HepG2 (cell line): ENCODE measurements around the gene TRMT6. TPM values are rescaled to one million over a fixed set of nuclear protein-coding genes. Genes with fewer than 3 reads are reported as not detected.

ENCODE experiments used
- ATAC-seq: fragments of 200-7000 bp; cut with Tn5 transposase; 3 replicates; pipeline ENCODE4 v1.9.1; 2020; ENCODE audit warnings: mild to moderate bottlenecking, moderate library complexity
- Bru-seq: library from RNA; stranded (reverse); fragments of 400-500 nt; gene quantifications from one replicate; lab custom pipeline; 2021; lab: Mats Ljungman, UMichigan
- BruChase-seq, 2 experiments: library from RNA; stranded (reverse); fragments of 400-500 nt; gene quantifications; one replicate each; lab custom pipeline; 2021; lab: Mats Ljungman, UMichigan
- BruUV-seq: library from RNA; stranded (reverse); fragments of 400-500 nt; replicated peaks from 2 replicates; lab custom pipeline; 2021; lab: Mats Ljungman, UMichigan
- CTCF ChIA-PET: fragments of 300-600 bp; formaldehyde crosslinking; extraction: SDS; loops from one replicate; lab custom pipeline; 2021; ENCODE audit warnings: low total read pairs, inconsistent platforms, low intra/inter-chr PET ratio; lab: Yijun Ruan, JAX
- POLR2A ChIA-PET: fragments of 350-600 bp; sonication (Branson Sonifier 250); formaldehyde crosslinking; loops from one replicate; lab custom pipeline; 2020; ENCODE audit warnings: antibody characterized with exemption, inconsistent platforms; lab: Yijun Ruan, JAX
- DNase-seq: peaks from one replicate; pipeline ENCODE4 v3.0.0-alpha.2; 2015; ENCODE audit warnings: low spot score
- FAIRE-seq: peaks from 3 replicates; lab custom pipeline; 2011; peaks lifted over from hg19 to GRCh38; lab: Jason Lieb, UNC
- H2AFZ ChIP-seq: one replicate; pipeline ENCODE4 v1.6.1; 2011; ENCODE audit warnings: low read length, inconsistent platforms
- H3K27ac ChIP-seq: fragments of 300-600 bp; 3 replicates; pipeline ENCODE4 v1.8.0; 2011; ENCODE audit warnings: mixed run types, mild to moderate bottlenecking, mixed read lengths, low read length, inconsistent platforms; ENCODE audit not compliant: insufficient read depth; ENCODE audit errors: extremely low read length
- H3K27me3 ChIP-seq, 2 experiments: fragments of 200-600 bp in 1 of 2; 2 replicates in 1 of 2; 3 replicates in 1 of 2; pipeline versions ENCODE4 v1.6.0 to v1.8.0; 2011; ENCODE audit warnings: low read length in 2 of 2, mild to moderate bottlenecking in 2 of 2, moderate library complexity in 2 of 2, inconsistent platforms in 1 of 2; ENCODE audit not compliant: insufficient read depth in 2 of 2, control insufficient read depth in 1 of 2
- H3K36me3 ChIP-seq, 2 experiments: fragments of 200-600 bp in 1 of 2; replicated peaks in 1 of 2; 2 replicates in 1 of 2; 3 replicates in 1 of 2; pipeline versions ENCODE4 v1.5.1 to v1.8.0; 2011; ENCODE audit warnings: low read length in 2 of 2, inconsistent platforms in 1 of 2; ENCODE audit not compliant: insufficient read depth in 2 of 2, control insufficient read depth in 1 of 2
- H3K4me1 ChIP-seq: 2 replicates; pipeline ENCODE4 v1.5.1; 2012; ENCODE audit warnings: low read length, inconsistent platforms; ENCODE audit not compliant: insufficient read depth
- H3K4me2 ChIP-seq: 2 replicates; pipeline ENCODE4 v1.6.0; 2011; ENCODE audit warnings: low read depth, low read length, inconsistent platforms
- H3K4me3 ChIP-seq, 3 experiments: fragments of 200-600 bp in 1 of 3; sonication (generic), shearing (Covaris generic) in 1 of 3; replicated peaks in 1 of 3; 2 replicates each; pipeline ENCODE4 v1.5.1; 2011 to 2016; ENCODE audit warnings: low read length in 3 of 3, inconsistent platforms in 2 of 3, low read depth in 2 of 3, mild to moderate bottlenecking in 2 of 3, control low read depth in 1 of 3, mixed read lengths in 1 of 3; ENCODE audit not compliant: insufficient read depth in 1 of 3
- H3K79me2 ChIP-seq: one replicate; pipeline ENCODE4 v1.6.1; 2011; ENCODE audit warnings: low read length, inconsistent platforms; ENCODE audit not compliant: insufficient read depth
- H3K9ac ChIP-seq: 2 replicates; pipeline ENCODE4 v1.6.0; 2011; ENCODE audit warnings: mild to moderate bottlenecking, low read depth, low read length, inconsistent platforms; ENCODE audit not compliant: insufficient read depth
- H3K9me3 ChIP-seq: 2 replicates; pipeline ENCODE4 v1.5.1; 2012; ENCODE audit warnings: mild to moderate bottlenecking, low read length
- H4K20me1 ChIP-seq: 2 replicates; pipeline ENCODE4 v1.6.0; 2011; ENCODE audit warnings: inconsistent platforms, mild to moderate bottlenecking, low read length, moderate library complexity; ENCODE audit not compliant: insufficient read depth
- CREBL2 ChIP-seq: sonication (generic); formaldehyde crosslinking; IDR thresholded peaks from 2 replicates; pipeline ENCODE4 v1.8.1; 2023; ENCODE audit warnings: missing genetic modification reagents, mild to moderate bottlenecking, borderline replicate concordance
- FOXK1 ChIP-seq: sonication (generic); formaldehyde crosslinking; IDR thresholded peaks from 2 replicates; pipeline ENCODE4 v1.4.0; 2020; ENCODE audit warnings: low read depth, missing genetic modification reagents, borderline replicate concordance
- MIER2 ChIP-seq: IDR thresholded peaks from 2 replicates; pipeline ENCODE4 v1.6.1; 2016; ENCODE audit warnings: missing biosample characterization, missing genetic modification reagents
- SAP130 ChIP-seq: IDR thresholded peaks from 2 replicates; pipeline ENCODE4 v1.6.1; 2016; ENCODE audit warnings: low read depth
- SETDB1 ChIP-seq: sonication (generic); formaldehyde crosslinking; IDR thresholded peaks from 2 replicates; pipeline ENCODE4 v1.5.1; 2020; ENCODE audit warnings: missing genetic modification reagents, mild to moderate bottlenecking, borderline replicate concordance
- ZC3H13 ChIP-seq: sonication (generic); formaldehyde crosslinking; IDR thresholded peaks from 2 replicates; pipeline ENCODE4 v1.8.1; 2023; ENCODE audit warnings: mild to moderate bottlenecking, missing genetic modification reagents, moderate library complexity
- ZNF235 ChIP-seq: sonication (generic); formaldehyde crosslinking; IDR thresholded peaks from 2 replicates; pipeline ENCODE4 v1.8.1; 2023; ENCODE audit warnings: mild to moderate bottlenecking, missing genetic modification reagents, borderline replicate concordance
- ZNF607 ChIP-seq: sonication (generic); formaldehyde crosslinking; IDR thresholded peaks from 2 replicates; pipeline ENCODE4 v1.5.1; 2020; ENCODE audit warnings: missing genetic modification reagents, mild to moderate bottlenecking, borderline replicate concordance
- ZNF691 ChIP-seq: sonication (generic); formaldehyde crosslinking; IDR thresholded peaks from 2 replicates; pipeline ENCODE4 v1.4.0; 2020; ENCODE audit warnings: missing genetic modification reagents, low read depth, mild to moderate bottlenecking, borderline replicate concordance
- ZNF816 ChIP-seq: sonication (generic); formaldehyde crosslinking; IDR thresholded peaks from 2 replicates; pipeline ENCODE4 v1.8.0; 2022; ENCODE audit warnings: missing genetic modification reagents, mild to moderate bottlenecking, borderline replicate concordance
- WGBS: methylation state at CpG from one replicate; pipeline ENCODE4 v1.1.6; 2017; ENCODE audit warnings: low lambda C conversion rate; 5-methylcytosine and 5-hydroxymethylcytosine counted together
- in situ Hi-C: cut with HindIII; loops from 2 replicates; pipeline ENCODE4 v1.10.0; 2017; ENCODE audit warnings: low pct_unique_long_range_greater_than_20kb; ENCODE audit not compliant: extremely low pct_ligation_motif_present
- intact Hi-C: fragments of 100-400 bp; cut with micrococcal nuclease; formaldehyde crosslinking; loops from one replicate; pipeline ENCODE4 v1.10.0; 2022; ENCODE audit not compliant: unreplicated experiment
- long read RNA-seq, 2 experiments: library from RNA in 1 of 2; library from polyadenylated mRNA in 1 of 2; stranded (forward) in 1 of 2; unstranded in 1 of 2; transcript quantifications; one replicate each; pipeline ENCODE4 v2.0.0, GENCODE V29; 2019 to 2022
- polyA minus RNA-seq, 3 experiments: library from RNA; depleted of rRNA, polyadenylated mRNA; stranded (reverse); fragments of >200 nt; gene quantifications; 2 replicates each; pipeline ENCODE4 v1.2.3, GENCODE V29; 2011; ENCODE audit warnings: low replicate concordance in 1 of 3
- polyA plus RNA-seq, 8 experiments: library from polyadenylated mRNA; depleted of rRNA in 3 of 8; stranded (reverse) in 7 of 8; unstranded in 1 of 8; fragments of >200 nt; fragmentation: Illumina TruSeq in 4 of 8; extraction: Trizol in 4 of 8; gene quantifications; 2 replicates each; pipeline versions ENCODE4 v1.2.1 to v1.2.3, GENCODE V29; 2011 to 2016; ENCODE audit warnings: low read depth in 4 of 8, missing spikeins in 1 of 8, mixed read lengths in 1 of 8; ENCODE audit not compliant: insufficient read depth in 1 of 8
- total RNA-seq, 5 experiments: library from RNA; depleted of rRNA; stranded (reverse); fragments of >200 nt; fragmentation: Illumina TruSeq; extraction: Trizol; gene quantifications; 2 replicates each; pipeline ENCODE4 v1.2.3, GENCODE V29; 2016; ENCODE audit warnings: low read depth in 1 of 5
- TF ChIP-seq, protein P1 (sequence below): sonication (generic); formaldehyde crosslinking; conservative IDR thresholded peaks from 2 replicates; pipeline ENCODE4 v1.8.0; 2022; ENCODE audit warnings: low read depth, missing genetic modification reagents
- TF ChIP-seq, protein P2 (sequence below): sonication (generic); formaldehyde crosslinking; IDR thresholded peaks from 2 replicates; pipeline ENCODE4 v1.8.1; 2023; ENCODE audit warnings: mild to moderate bottlenecking, missing genetic modification reagents

TRMT6 gene
- total RNA-seq (2016; rRNA removed; fragmentation: Illumina TruSeq; extraction: Trizol) = 37.8 and 51.1 TPM in 2 replicates
- total RNA-seq (2016; cell fraction: cytosol; rRNA removed; fragmentation: Illumina TruSeq; extraction: Trizol; ENCODE audit: low read depth) = 3.2 and 4.1 TPM in 2 replicates
- total RNA-seq (2016; cell fraction: insoluble cytoplasmic fraction; rRNA removed; fragmentation: Illumina TruSeq; extraction: Trizol) = 36.1 and 50.1 TPM in 2 replicates
- total RNA-seq (2016; cell fraction: membrane; rRNA removed; fragmentation: Illumina TruSeq; extraction: Trizol) = 11.6 and 12.7 TPM in 2 replicates
- total RNA-seq (2016; cell fraction: nucleus; rRNA removed; fragmentation: Illumina TruSeq; extraction: Trizol) = 19.1 and 21.2 TPM in 2 replicates
- polyA plus RNA-seq (2011; rRNA removed) = 8.9 and 10.5 TPM in 2 replicates
- polyA plus RNA-seq (2011; cell fraction: cytosol; rRNA removed) = 6.0 and 8.6 TPM in 2 replicates
- 5.7 and 6.8 TPM in 2 replicates for polyA plus RNA-seq (2011; cell fraction: nucleus; rRNA removed)
- 14.7 and 17.7 TPM in 2 replicates for polyA plus RNA-seq (2012)
- polyA plus RNA-seq (2016; cell fraction: cytosol; fragmentation: Illumina TruSeq; extraction: Trizol; ENCODE audit: low read depth) = 2.6 and 2.9 TPM in 2 replicates
- 50.0 and 54.7 TPM in 2 replicates for polyA plus RNA-seq (2016; cell fraction: insoluble cytoplasmic fraction; fragmentation: Illumina TruSeq; extraction: Trizol; ENCODE audit: low read depth)
- polyA plus RNA-seq (2016; cell fraction: membrane; fragmentation: Illumina TruSeq; extraction: Trizol; ENCODE audit: low read depth) = 6.4 and 6.7 TPM in 2 replicates
- polyA plus RNA-seq (2016; cell fraction: nucleus; fragmentation: Illumina TruSeq; extraction: Trizol; ENCODE audit: insufficient read depth, low read depth) = 31.4 and 32.2 TPM in 2 replicates
- polyA minus RNA-seq (2011; rRNA and poly(A)+ RNA removed; ENCODE audit: low replicate concordance) = 2.2 and 4.1 TPM in 2 replicates
- polyA minus RNA-seq (2011; cell fraction: cytosol; rRNA and poly(A)+ RNA removed) = 7.7 and 7.9 TPM in 2 replicates
- 9.3 and 13.8 TPM in 2 replicates for polyA minus RNA-seq (2011; cell fraction: nucleus; rRNA and poly(A)+ RNA removed)
- Bru-seq, nascent RNA = percentile 80 among the genes with signal in this experiment
- BruChase-seq, experiment 1, labeled RNA remaining after a 6-hour chase = percentile 88 among the genes with signal in this experiment
- BruChase-seq, experiment 2, labeled RNA remaining after a 2-hour chase = percentile 86 among the genes with signal in this experiment
- long read RNA-seq, experiment 1, transcript TRMT6-201 (11 exons, 2,327 nt) = major isoform, 27 of 49 reads
- long read RNA-seq, experiment 1, partial matches to known transcripts = 17 of 49 reads
- long read RNA-seq, experiment 1, other reads (novel, unspliced or antisense) = 4 of 49 reads
- long read RNA-seq, experiment 2, transcript TRMT6-201 (11 exons, 2,327 nt) = major isoform, 14 of 34 reads
- long read RNA-seq, experiment 2, partial matches to known transcripts = 6 of 34 reads
- long read RNA-seq, experiment 2, other reads (novel, unspliced or antisense) = 14 of 34 reads

DNA sequence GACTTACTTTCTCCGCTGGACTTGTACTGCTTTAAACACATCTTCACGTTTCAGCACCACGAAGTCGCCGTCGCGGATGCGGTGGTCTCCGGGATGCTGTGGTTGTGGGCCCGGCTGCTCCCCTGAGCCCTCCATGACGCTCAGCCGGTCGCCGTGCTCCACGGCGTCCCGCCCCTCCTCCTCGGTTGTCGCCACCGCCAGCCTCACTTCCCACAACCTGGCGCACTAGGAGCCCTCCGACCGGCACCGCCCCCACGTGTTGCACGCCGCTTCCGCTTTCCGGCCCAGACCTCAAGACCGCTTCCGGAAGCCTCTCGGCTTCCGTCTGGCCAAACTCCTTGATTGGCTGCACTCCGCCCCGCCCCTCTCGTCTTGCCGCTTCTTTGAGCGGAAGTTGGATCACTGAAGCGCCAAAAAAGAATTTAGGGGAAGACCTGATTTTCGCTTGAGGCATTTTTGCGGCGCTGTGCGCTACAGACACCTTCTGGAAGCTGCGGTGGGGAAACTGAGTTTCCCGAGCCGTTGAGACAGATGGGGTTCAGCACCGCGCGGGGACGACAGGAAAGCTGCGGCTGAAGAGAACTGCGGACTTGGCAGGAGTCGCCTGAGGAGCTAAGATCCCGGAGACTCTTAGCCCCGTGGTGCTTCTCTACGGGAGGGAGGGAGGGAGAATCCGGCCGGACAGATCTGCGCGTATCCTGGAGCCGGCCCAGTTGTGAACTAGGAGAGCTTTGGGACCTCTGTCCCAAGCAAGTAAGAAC is at the start of gene TRMT6, which contains the start of gene MCM8:
TRMT6 (minus strand) TSS at position 263 of the 761 bp plus-strand sequence; CDS start at position 135, 128 bp downstream.
MCM8 (plus strand) TSS at position 382 of the 761 bp plus-strand sequence. CDS start 1,364 bp downstream, outside the sequence.
- no peaks in the 10 kb centered on the region for H4K20me1 ChIP-seq
- TF ChIP-seq ZNF816 (CRISPR knock-in tag) (peak; percentile 82; the same call in 1 of the 2 replicates), ZC3H13 (CRISPR knock-in tag) (no peak), FOXK1 (CRISPR knock-in tag) (peak; percentile 96), ZNF607 (CRISPR knock-in tag) (peak; percentile 98), CREBL2 (CRISPR knock-in tag) (peak; percentile 96), SAP130 (CRISPR knock-in tag) (peak; percentile 100), MIER2 (CRISPR knock-in tag) (peak; percentile 88), SETDB1 (CRISPR knock-in tag) (no peak), ZNF691 (peak; percentile 91), ZNF235 (CRISPR knock-in tag) (peak; percentile 87; the same call in 1 of the 2 replicates)
- TF ChIP-seq, protein P1, sequence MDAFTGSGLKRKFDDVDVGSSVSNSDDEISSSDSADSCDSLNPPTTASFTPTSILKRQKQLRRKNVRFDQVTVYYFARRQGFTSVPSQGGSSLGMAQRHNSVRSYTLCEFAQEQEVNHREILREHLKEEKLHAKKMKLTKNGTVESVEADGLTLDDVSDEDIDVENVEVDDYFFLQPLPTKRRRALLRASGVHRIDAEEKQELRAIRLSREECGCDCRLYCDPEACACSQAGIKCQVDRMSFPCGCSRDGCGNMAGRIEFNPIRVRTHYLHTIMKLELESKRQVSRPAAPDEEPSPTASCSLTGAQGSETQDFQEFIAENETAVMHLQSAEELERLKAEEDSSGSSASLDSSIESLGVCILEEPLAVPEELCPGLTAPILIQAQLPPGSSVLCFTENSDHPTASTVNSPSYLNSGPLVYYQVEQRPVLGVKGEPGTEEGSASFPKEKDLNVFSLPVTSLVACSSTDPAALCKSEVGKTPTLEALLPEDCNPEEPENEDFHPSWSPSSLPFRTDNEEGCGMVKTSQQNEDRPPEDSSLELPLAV = no peak
- TF ChIP-seq, protein P2, sequence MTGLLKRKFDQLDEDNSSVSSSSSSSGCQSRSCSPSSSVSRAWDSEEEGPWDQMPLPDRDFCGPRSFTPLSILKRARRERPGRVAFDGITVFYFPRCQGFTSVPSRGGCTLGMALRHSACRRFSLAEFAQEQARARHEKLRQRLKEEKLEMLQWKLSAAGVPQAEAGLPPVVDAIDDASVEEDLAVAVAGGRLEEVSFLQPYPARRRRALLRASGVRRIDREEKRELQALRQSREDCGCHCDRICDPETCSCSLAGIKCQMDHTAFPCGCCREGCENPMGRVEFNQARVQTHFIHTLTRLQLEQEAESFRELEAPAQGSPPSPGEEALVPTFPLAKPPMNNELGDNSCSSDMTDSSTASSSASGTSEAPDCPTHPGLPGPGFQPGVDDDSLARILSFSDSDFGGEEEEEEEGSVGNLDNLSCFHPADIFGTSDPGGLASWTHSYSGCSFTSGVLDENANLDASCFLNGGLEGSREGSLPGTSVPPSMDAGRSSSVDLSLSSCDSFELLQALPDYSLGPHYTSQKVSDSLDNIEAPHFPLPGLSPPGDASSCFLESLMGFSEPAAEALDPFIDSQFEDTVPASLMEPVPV (CRISPR knock-in tag) = peak; percentile 86

More for the DNA sequence above, at the start of gene TRMT6, which contains the start of gene MCM8:
- Histone ChIP-seq H2AFZ (peak within 1 kb of the TSS; percentile 81), H3K9me3 (no peaks in the 10 kb centered on the region), H3K9ac (peak within 1 kb of the TSS; percentile 80), H3K4me3 (peak within 1 kb of the TSS; percentile 67 to 85 (median 83)), H3K27ac (peak within 1 kb of the TSS; percentile 82), H3K79me2 (peaks cover 39% of the 10 kb centered on the region), H3K36me3 (peaks cover 10 to 55% of the 10 kb centered on the region in 2 experiments), H3K27me3 (no peaks in the 10 kb centered on the region; a peak in 1 of 5 replicates), H3K4me2 (peak within 1 kb of the TSS; percentile 89), H3K4me1 (peaks cover 36% of the 10 kb centered on the region)
- CTCF ChIA-PET = no interaction called here
- under 1% methylated on average over 55 of the region's 61 CpGs for WGBS
- intact Hi-C loops (loop anchor here (1.0 kb wide), 2 partner anchors 53 to 124 kb away; no protein-coding TSS in a partner anchor), in situ Hi-C loops (no loop called here)
- ATAC-seq (peak; percentile 99), FAIRE-seq (peak; percentile 95), DNase-seq (peak; percentile 99)
- POLR2A ChIA-PET = interaction anchor here (0.6 to 1.0 kb wide), 2 partner anchors 143 to 172 kb away, joined by 3 to 4 read pairs; partner anchors contain the start of gene FERMT1
- BruUV-seq = no TSS peak
